GM18507 (cell line): ENCODE results near the gene SLC15A4.
"Not testable (repeated sequence)": the region's sequence is repeated elsewhere in the genome, so short reads cannot be mapped to it uniquely, and the experiment has no call there.

Source experiments
- DNase-seq: peaks from one replicate; pipeline ENCODE4 v3.0.0; 2011; ENCODE audit warnings: low read depth; ENCODE audit not compliant: insufficient read length; ENCODE audit errors: extremely low spot score
- FAIRE-seq: peaks from 2 replicates; lab custom pipeline; 2011; peaks lifted over from hg19 to GRCh38; lab: Jason Lieb, UNC

SLC15A4 gene

GRCh38 chr12:128823916-128824839 is at the start of gene SLC15A4:
Gene SLC15A4 (minus strand): TSS chr12:128823958. CDS start chr12:128823943, 15 bp downstream.
- DNase-seq (peak; percentile 93), FAIRE-seq (peak; percentile 89)

- FAIRE-seq: no peak
Observed at GRCh38 chr12:128872303-128872702, 48.5 kb upstream of the SLC15A4 start.

GRCh38 chr12:128871516-128871892 is 47.7 kb upstream of the SLC15A4 start:
- no peak for FAIRE-seq
- no peak for DNase-seq

More at GRCh38 chr12:128872303-128872702, 48.5 kb upstream of the SLC15A4 start:
- no peak for DNase-seq

GRCh38 chr12:128867466-128867865 is 43.7 kb upstream of the SLC15A4 start:
- DNase-seq (no peak), FAIRE-seq (no peak)

GRCh38 chr12:128864516-128865186 is 40.9 kb upstream of the SLC15A4 start:
- no peak for DNase-seq
- FAIRE-seq: no peak

GRCh38 chr12:128863957-128864356 is 40.2 kb upstream of the SLC15A4 start:
- DNase-seq: no peak
- no peak for FAIRE-seq

- FAIRE-seq: no peak
- DNase-seq: no peak
Observed at GRCh38 chr12:128861226-128862016, 37.7 kb upstream of the SLC15A4 start.

- DNase-seq (no peak), FAIRE-seq (no peak)
Observed at GRCh38 chr12:128859311-128859710, 35.6 kb upstream of the SLC15A4 start.

GRCh38 chr12:128857133-128857763 is 33.5 kb upstream of the SLC15A4 start:
- no peak for DNase-seq
- FAIRE-seq: no peak

- DNase-seq (no peak), FAIRE-seq (no peak)
Observed at GRCh38 chr12:128856791-128857078, 33.0 kb upstream of the SLC15A4 start.

GRCh38 chr12:128856035-128856790 is 32.5 kb upstream of the SLC15A4 start:
- DNase-seq (no peak), FAIRE-seq (no peak)

GRCh38 chr12:128853600-128854197 is 29.9 kb upstream of the SLC15A4 start:
- DNase-seq: no peak
- no peak for FAIRE-seq

- FAIRE-seq (no peak), DNase-seq (no peak)
Observed at GRCh38 chr12:128852885-128853599, 29.3 kb upstream of the SLC15A4 start, which contains the start of gene GLT1D1. Gene GLT1D1 (plus strand): TSS chr12:128853478. CDS start chr12:128853582, 104 bp downstream.

GRCh38 chr12:128852026-128852698 is 28.4 kb upstream of the SLC15A4 start:
- DNase-seq (no peak), FAIRE-seq (no peak)

GRCh38 chr12:128851429-128851828 is 27.7 kb upstream of the SLC15A4 start:
- DNase-seq, FAIRE-seq: not testable (repeated sequence)

GRCh38 chr12:128850400-128850799 is 26.6 kb upstream of the SLC15A4 start:
- no peak for FAIRE-seq
- no peak for DNase-seq

- FAIRE-seq, DNase-seq: not testable (repeated sequence)
Observed at GRCh38 chr12:128849806-128850205, 26.0 kb upstream of the SLC15A4 start.
